Naive B cell (primary cell): ENCODE data around the gene HS2ST1. TPM values are rescaled to one million over a fixed set of nuclear protein-coding genes. Genes with fewer than 3 reads are reported as not detected.
A peak's percentile ranks its signal among the peaks of the same experiment; 100 is the strongest.
"Not testable (repeated sequence)": the region's sequence is repeated elsewhere in the genome, so short reads cannot be mapped to it uniquely, and the experiment has no call there.

Source experiments
- ATAC-seq, 2 donors: fragments of 150-1000 bp; cut with Tn5 transposase; 2 replicates each; pipeline ENCODE4 v1.10.0; 2021; ENCODE audit warnings: low read depth in 2 of 2, mild to moderate bottlenecking in 2 of 2, moderate library complexity in 2 of 2
- DNase-seq: peaks from one replicate; pipeline ENCODE4 v3.0.0; 2022
- H3K27ac Mint-ChIP-seq, 6 donors: one replicate each; pipeline ENCODE4 v1.8.0; 2020 to 2022; ENCODE audit warnings: mild to moderate bottlenecking in 6 of 6, mixed read lengths in 6 of 6, moderate library complexity in 5 of 6, inconsistent platforms in 2 of 6
- H3K27me3 Mint-ChIP-seq, 3 donors: one replicate each; pipeline ENCODE4 v1.8.0; 2021 to 2022; ENCODE audit warnings: mixed read lengths in 3 of 3, mild to moderate bottlenecking in 1 of 3
- H3K36me3 Mint-ChIP-seq, 2 donors: one replicate each; pipeline ENCODE4 v1.8.0; 2020 to 2022; ENCODE audit warnings: mixed read lengths in 2 of 2, inconsistent platforms in 1 of 2, mild to moderate bottlenecking in 1 of 2
- H3K4me1 Mint-ChIP-seq, 3 donors: one replicate each; pipeline ENCODE4 v1.8.0; 2020 to 2022; ENCODE audit warnings: mixed read lengths in 3 of 3, inconsistent platforms in 1 of 3, mild to moderate bottlenecking in 1 of 3, moderate library complexity in 1 of 3
- H3K4me3 Mint-ChIP-seq, 8 donors: one replicate each; pipeline ENCODE4 v1.8.0; 2020 to 2022; ENCODE audit warnings: mild to moderate bottlenecking in 8 of 8, mixed read lengths in 8 of 8, moderate library complexity in 8 of 8, inconsistent platforms in 2 of 8
- H3K9me3 Mint-ChIP-seq, 7 donors: one replicate each; pipeline ENCODE4 v1.8.0; 2020 to 2022; ENCODE audit warnings: mixed read lengths in 7 of 7, mild to moderate bottlenecking in 5 of 7, inconsistent platforms in 2 of 7, moderate library complexity in 1 of 7
- polyA plus RNA-seq, 6 donors: library from polyadenylated mRNA; unstranded; fragments of 300-500 nt; fragmentation: Illumina TruSeq; gene quantifications; one replicate each; pipeline ENCODE4 v1.2.3, GENCODE V29; 2021; ENCODE audit warnings: low read depth in 6 of 6

HS2ST1 gene
- polyA plus RNA-seq, 6 donors from 2014 or later, result 14.4 to 23.4 (median 17.8) TPM

DNA sequence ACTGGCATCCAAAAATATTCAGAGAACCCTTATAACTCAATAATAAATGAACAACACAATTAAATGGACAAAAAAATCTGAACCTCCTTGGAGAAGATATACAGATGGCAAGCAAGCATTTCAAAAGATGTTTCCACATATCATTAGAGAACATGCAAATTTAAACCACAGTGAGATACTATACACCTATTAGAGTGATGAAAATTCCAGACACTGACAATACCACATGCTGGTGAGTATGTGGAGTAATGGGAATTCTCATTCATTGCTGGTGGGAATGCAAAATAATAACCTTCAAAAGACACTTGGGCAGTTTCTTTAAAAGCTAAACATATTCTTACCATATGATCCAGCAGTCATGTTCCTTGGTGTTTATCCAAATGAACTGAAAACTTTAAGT, 46.1 kb downstream of the HS2ST1 start:
- H3K27ac Mint-ChIP-seq, result peak overlapping the region in 1 of 6 donors; percentile 59
- H3K4me1 Mint-ChIP-seq, result peaks cover 12 to 31% (median 24%) of the 10 kb centered on the region in 3 donors
- DNase-seq (no peak), ATAC-seq (no peak)
- no peaks in the 10 kb centered on the region for H3K36me3 Mint-ChIP-seq
- H3K27me3 Mint-ChIP-seq, result no peaks in the 10 kb centered on the region
- H3K9me3 Mint-ChIP-seq, result no peaks in the 10 kb centered on the region
- H3K4me3 Mint-ChIP-seq, result no peak overlapping the region

DNA sequence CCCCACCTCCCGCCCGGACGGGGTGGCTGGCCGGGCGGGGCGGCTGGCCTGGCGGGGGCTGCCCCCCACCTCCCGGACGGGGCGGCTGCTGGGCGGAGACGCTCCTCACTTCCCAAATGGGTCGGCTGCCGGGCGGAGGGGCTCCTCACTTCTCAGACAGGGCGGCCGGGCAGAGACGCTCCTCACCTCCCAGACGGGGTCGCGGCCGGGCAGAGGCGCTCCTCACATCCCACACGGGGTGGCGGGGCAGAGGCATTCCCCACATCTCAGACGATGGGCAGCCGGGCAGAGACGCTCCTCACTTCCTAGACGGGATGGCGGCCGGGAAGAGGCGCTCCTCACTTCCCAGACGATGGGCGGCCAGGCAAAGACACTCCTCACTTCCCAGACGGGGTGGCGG, 49.4 kb downstream of the HS2ST1 start:
- ATAC-seq, H3K27ac Mint-ChIP-seq: not testable (repeated sequence)

GRCh38 chr1:86965012-86965826, 50.8 kb downstream of the HS2ST1 start:
- Mint-ChIP-seq H3K27ac (peak overlapping the region in 5 of 6 donors; percentile 44 to 86 (median 61)), H3K36me3 (no peaks in the 10 kb centered on the region), H3K4me3 (no peak overlapping the region), H3K9me3 (no peaks in the 10 kb centered on the region), H3K4me1 (peaks cover 5 to 25% (median 23%) of the 10 kb centered on the region in 3 donors), H3K27me3 (no peaks in the 10 kb centered on the region)
- DNase-seq (peak; percentile 7), ATAC-seq (peak in 1 of 2 donors; percentile 46)

More for the DNA sequence above, 49.4 kb downstream of the HS2ST1 start:
- H3K4me1 Mint-ChIP-seq, result peaks cover 5 to 30% (median 23%) of the 10 kb centered on the region in 3 donors
- not testable (repeated sequence) for H3K36me3 Mint-ChIP-seq, H3K9me3 Mint-ChIP-seq, H3K4me3 Mint-ChIP-seq, H3K27me3 Mint-ChIP-seq, DNase-seq

DNA sequence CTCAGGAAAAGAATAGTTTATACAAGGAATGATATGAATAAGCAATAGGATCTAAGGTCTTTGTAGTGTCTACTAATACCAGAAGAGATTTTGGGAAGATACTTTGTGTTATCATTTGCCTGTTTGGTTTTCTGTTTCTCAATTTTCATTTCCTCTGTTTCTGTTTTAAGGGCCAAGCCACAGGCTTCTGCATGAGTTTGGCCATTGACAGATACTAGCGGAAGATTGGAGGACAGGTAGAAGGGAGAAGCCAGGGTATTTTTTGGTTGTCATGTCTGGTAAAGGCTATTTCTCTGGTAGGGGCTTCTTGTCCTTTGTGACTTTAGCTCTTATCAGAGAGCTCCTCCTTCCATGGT, 51.4 kb downstream of the HS2ST1 start:
- ATAC-seq (no peak), DNase-seq (no peak)
- Mint-ChIP-seq H3K36me3 (no peaks in the 10 kb centered on the region), H3K4me1 (peaks cover 5 to 23% (median 22%) of the 10 kb centered on the region in 3 donors), H3K4me3 (no peak overlapping the region), H3K27ac (peak overlapping the region in 4 of 6 donors; percentile 22 to 68 (median 51)), H3K9me3 (no peaks in the 10 kb centered on the region), H3K27me3 (no peaks in the 10 kb centered on the region)

GRCh38 chr1:86970938-86971337, 56.5 kb downstream of the HS2ST1 start:
- H3K9me3 Mint-ChIP-seq, result no peaks in the 10 kb centered on the region
- DNase-seq, result no peak
- ATAC-seq, result no peak
- H3K36me3 Mint-ChIP-seq, result no peaks in the 10 kb centered on the region
- H3K27me3 Mint-ChIP-seq, result no peaks in the 10 kb centered on the region
- no peak overlapping the region for H3K4me3 Mint-ChIP-seq
- H3K27ac Mint-ChIP-seq, result no peak overlapping the region
- peaks cover 5 to 24% (median 22%) of the 10 kb centered on the region in 3 donors for H3K4me1 Mint-ChIP-seq

DNA sequence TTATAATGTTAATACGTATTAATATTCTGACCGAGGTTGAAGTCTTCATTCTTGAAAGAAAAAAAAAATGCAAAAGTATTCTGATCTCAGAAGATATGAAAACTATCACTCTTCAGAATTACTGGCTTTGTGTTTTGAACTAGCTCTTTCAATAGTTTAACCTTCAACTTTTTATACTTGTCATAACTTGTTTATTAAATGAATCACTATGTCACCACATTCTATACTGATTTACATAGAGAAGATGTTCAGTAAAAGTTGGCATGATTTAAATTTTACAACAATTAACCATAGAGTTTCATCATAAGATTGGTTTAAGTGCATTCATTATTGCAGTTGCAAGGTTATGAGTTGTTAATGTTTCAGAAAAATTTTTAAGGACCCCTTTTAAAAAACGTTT, 57.3 kb downstream of the HS2ST1 start:
- Mint-ChIP-seq H3K9me3 (no peaks in the 10 kb centered on the region), H3K27ac (no peak overlapping the region), H3K27me3 (no peaks in the 10 kb centered on the region), H3K4me1 (peaks cover 5 to 26% (median 20%) of the 10 kb centered on the region in 3 donors), H3K36me3 (no peaks in the 10 kb centered on the region), H3K4me3 (no peak overlapping the region)
- DNase-seq, result no peak
- ATAC-seq, result no peak

DNA sequence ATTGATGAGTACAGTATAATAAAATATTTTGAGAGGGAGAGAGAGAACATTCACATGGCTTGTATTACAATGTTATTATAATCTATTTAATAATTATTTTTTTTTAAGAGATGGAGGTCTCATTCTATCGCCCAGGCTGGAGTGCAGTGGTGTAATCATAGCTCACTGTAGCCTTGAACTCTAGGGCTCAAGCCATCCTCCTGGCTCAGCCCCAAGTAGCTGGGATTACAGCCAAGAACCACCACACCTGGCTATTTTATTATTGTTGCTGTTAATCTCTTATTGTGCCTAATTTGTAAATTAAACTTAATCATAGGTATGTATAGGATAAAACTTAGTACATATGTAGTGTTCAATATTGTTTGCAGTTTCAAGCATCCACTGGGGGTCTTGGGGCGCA, 57.8 kb downstream of the HS2ST1 start:
- H3K27me3 Mint-ChIP-seq, result no peaks in the 10 kb centered on the region
- no peaks in the 10 kb centered on the region for H3K36me3 Mint-ChIP-seq
- H3K4me1 Mint-ChIP-seq, result peaks cover 5 to 30% (median 20%) of the 10 kb centered on the region in 3 donors
- no peak overlapping the region for H3K4me3 Mint-ChIP-seq
- H3K27ac Mint-ChIP-seq, result peak overlapping the region in 1 of 6 donors; percentile 37
- no peaks in the 10 kb centered on the region for H3K9me3 Mint-ChIP-seq
- no peak for DNase-seq
- no peak for ATAC-seq

DNA sequence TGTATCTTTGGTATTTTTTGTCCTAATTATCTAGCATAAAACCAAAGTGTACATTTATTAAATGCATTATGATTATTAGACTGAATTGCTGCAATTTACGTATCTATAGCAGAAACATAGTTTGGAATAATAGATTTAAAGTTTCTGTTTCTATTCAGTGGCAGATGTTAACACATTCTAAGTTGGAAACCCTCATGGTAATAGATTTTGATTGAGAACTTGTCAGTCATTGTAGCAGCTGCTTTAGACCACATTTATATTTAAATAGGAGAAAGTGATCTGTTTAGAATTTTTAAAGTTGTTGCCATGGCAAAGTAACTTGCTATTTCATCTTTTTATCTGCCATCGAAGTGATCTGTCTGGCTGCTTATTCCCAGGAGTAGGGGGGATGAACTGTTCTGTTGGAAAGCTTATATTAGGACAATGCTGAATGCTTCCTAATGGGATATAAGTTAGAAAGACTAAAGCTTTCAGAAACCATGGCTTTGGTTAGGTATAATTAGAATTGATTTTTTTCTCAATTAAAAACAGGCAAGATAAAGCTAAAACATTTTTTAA, 61.6 kb downstream of the HS2ST1 start:
- ATAC-seq (no peak), DNase-seq (no peak)
- Mint-ChIP-seq H3K4me3 (no peak overlapping the region), H3K4me1 (peaks cover 9 to 22% (median 20%) of the 10 kb centered on the region in 3 donors), H3K36me3 (peaks cover 0 to 5% of the 10 kb centered on the region in 2 donors), H3K27ac (no peak overlapping the region), H3K27me3 (no peaks in the 10 kb centered on the region), H3K9me3 (peaks cover 0 to under 1% (median 0%) of the 10 kb centered on the region in 7 donors)

- Mint-ChIP-seq H3K27ac (peak overlapping the region in 2 of 6 donors; percentile 82 to 85), H3K4me3 (no peak overlapping the region), H3K36me3 (peaks cover 0 to 5% of the 10 kb centered on the region in 2 donors), H3K4me1 (peaks cover 9 to 23% (median 22%) of the 10 kb centered on the region in 3 donors), H3K9me3 (peaks cover 0 to 2% (median 0%) of the 10 kb centered on the region in 7 donors), H3K27me3 (no peaks in the 10 kb centered on the region)
- DNase-seq (no peak), ATAC-seq (no peak)
Observed at GRCh38 chr1:86976664-86977063, 62.2 kb downstream of the HS2ST1 start.

GRCh38 chr1:86981482-86982213, 67.2 kb downstream of the HS2ST1 start:
- ATAC-seq, result no peak
- peaks cover 0 to 5% of the 10 kb centered on the region in 2 donors for H3K36me3 Mint-ChIP-seq
- H3K27me3 Mint-ChIP-seq, result no peaks in the 10 kb centered on the region
- peak overlapping the region in 1 of 6 donors; percentile 16 for H3K27ac Mint-ChIP-seq
- H3K4me3 Mint-ChIP-seq, result no peak overlapping the region
- H3K4me1 Mint-ChIP-seq, result peaks cover 9 to 16% (median 13%) of the 10 kb centered on the region in 3 donors
- DNase-seq, result no peak
- H3K9me3 Mint-ChIP-seq, result peaks cover 0 to 4% (median 0%) of the 10 kb centered on the region in 7 donors

- H3K36me3 Mint-ChIP-seq, result peaks cover 0 to 16% of the 10 kb centered on the region in 2 donors
- not testable (repeated sequence) for H3K9me3 Mint-ChIP-seq, ATAC-seq, H3K4me3 Mint-ChIP-seq, DNase-seq, H3K27ac Mint-ChIP-seq, H3K27me3 Mint-ChIP-seq
- H3K4me1 Mint-ChIP-seq, result peaks cover 9 to 16% (median 16%) of the 10 kb centered on the region in 3 donors
Observed at GRCh38 chr1:86983677-86984076, 69.2 kb downstream of the HS2ST1 start.

DNA sequence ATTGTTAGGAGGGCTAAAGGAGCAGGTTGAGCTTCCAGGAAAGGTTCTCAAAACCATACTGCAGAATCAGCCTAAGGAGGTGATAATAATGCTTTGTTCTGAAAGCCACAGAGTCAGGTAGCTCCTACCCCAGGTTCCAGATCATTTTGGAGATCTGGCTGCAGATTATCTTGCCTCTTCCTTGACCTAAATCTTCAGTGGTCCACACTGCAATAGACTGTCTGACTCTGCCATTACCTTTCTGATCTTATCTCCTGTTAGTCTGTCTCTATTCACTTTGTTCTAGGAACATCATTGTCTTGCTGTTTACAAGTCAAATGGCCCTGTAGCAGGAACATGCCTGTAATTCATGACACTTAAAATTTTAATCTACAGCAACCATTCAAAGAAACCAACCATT, 73.0 kb downstream of the HS2ST1 start:
- Mint-ChIP-seq H3K9me3 (peaks cover 0 to 5% (median 2%) of the 10 kb centered on the region in 7 donors), H3K4me3 (no peak overlapping the region), H3K27me3 (no peaks in the 10 kb centered on the region), H3K36me3 (peaks cover 0 to 11% of the 10 kb centered on the region in 2 donors), H3K4me1 (peaks cover 6 to 27% (median 13%) of the 10 kb centered on the region in 3 donors), H3K27ac (peak overlapping the region in 3 of 6 donors; percentile 38 to 73 (median 54))
- no peak for DNase-seq
- ATAC-seq, result no peak

DNA sequence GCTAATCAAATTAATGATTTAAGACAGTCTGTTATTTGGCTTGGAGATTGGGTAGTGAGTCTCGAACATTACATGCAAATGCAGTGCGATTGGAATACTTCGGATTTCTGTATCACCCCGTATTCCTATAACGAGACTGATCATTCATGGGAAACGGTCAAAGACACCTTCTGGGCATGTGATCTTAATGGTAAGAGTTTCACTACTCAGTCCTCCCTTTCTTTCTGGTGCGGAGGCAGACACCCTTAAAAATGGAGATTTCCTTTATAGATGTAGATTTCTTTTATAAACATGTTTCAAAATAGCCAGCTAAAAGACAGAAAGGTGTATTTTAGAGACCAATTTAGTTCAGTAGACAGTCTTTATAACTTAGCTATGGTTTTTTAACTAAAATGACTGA, 74.4 kb downstream of the HS2ST1 start:
- H3K27ac Mint-ChIP-seq, result no peak overlapping the region
- DNase-seq (no peak), ATAC-seq (no peak)
- peaks cover 0 to 3% (median 2%) of the 10 kb centered on the region in 7 donors for H3K9me3 Mint-ChIP-seq
- peaks cover 8 to 20% (median 15%) of the 10 kb centered on the region in 3 donors for H3K4me1 Mint-ChIP-seq
- peaks cover 0 to 11% of the 10 kb centered on the region in 2 donors for H3K36me3 Mint-ChIP-seq
- H3K4me3 Mint-ChIP-seq, result no peak overlapping the region
- H3K27me3 Mint-ChIP-seq, result no peaks in the 10 kb centered on the region
